Subcutaneous adipose tissue (tissue), 4 donors: Measurements from ENCODE around the gene RET. TPM values are rescaled to one million over a fixed set of nuclear protein-coding genes. Genes with fewer than 3 reads are reported as not detected.

ENCODE experiments used
- CTCF ChIP-seq: fragments of 450-650 bp; IDR thresholded peaks from one replicate; pipeline ENCODE4 v1.5.1; 2016; ENCODE audit warnings: low read depth, mild to moderate bottlenecking, control low read depth, antibody characterized with exemption, moderate library complexity
- total RNA-seq, 4 donors: library from RNA; depleted of rRNA; stranded (reverse); fragments of >200 nt; gene quantifications; one replicate each; pipeline ENCODE4 v1.1.0, GENCODE V29; 2016

RET gene
- total RNA-seq, 4 donors from 2014 or later = 0.19 to 1.9 (median 0.49) TPM

- no peak for TF ChIP-seq CTCF
Observed at GRCh38 chr10:43113201-43114087, 36.6 kb downstream of the RET start.

- no peak for TF ChIP-seq CTCF
Observed at GRCh38 chr10:43114088-43114742, 37.3 kb downstream of the RET start.

- TF ChIP-seq CTCF = no peak
Observed at GRCh38 chr10:43114743-43115611, 38.1 kb downstream of the RET start.

- no peak for TF ChIP-seq CTCF
Observed at GRCh38 chr10:43115881-43116595, 39.2 kb downstream of the RET start.

GRCh38 chr10:43116596-43116995 is 39.7 kb downstream of the RET start:
- TF ChIP-seq CTCF = no peak

GRCh38 chr10:43117031-43117776 is 40.3 kb downstream of the RET start:
- no peak for TF ChIP-seq CTCF
